Left lobe of liver (tissue), 2 donors: Measurements from ENCODE around the gene HASPIN. TPM values are rescaled to one million over a fixed set of nuclear protein-coding genes. Genes with fewer than 3 reads are reported as not detected.

Experiments
- ATAC-seq: fragments of 200-7000 bp; cut with Tn5 transposase; one replicate; pipeline ENCODE4 v1.9.1; 2020; ENCODE audit warnings: mild to moderate bottlenecking, moderate library complexity
- DNase-seq: peaks from one replicate; pipeline ENCODE4 v3.0.0-alpha.2; 2020; ENCODE audit warnings: low spot score
- total RNA-seq: library from RNA; stranded (reverse); gene quantifications from one replicate; pipeline ENCODE4 v1.2.1, GENCODE V29; 2021
- donor health status: DM: no; HTN: no; CAD: no; lungs with moderate emphysema.
- donor health status: DM: no; HTN: yes; CAD: no.

Gene HASPIN
- total RNA-seq, 1 donor from 2014 or later, result 0.05 TPM

DNA sequence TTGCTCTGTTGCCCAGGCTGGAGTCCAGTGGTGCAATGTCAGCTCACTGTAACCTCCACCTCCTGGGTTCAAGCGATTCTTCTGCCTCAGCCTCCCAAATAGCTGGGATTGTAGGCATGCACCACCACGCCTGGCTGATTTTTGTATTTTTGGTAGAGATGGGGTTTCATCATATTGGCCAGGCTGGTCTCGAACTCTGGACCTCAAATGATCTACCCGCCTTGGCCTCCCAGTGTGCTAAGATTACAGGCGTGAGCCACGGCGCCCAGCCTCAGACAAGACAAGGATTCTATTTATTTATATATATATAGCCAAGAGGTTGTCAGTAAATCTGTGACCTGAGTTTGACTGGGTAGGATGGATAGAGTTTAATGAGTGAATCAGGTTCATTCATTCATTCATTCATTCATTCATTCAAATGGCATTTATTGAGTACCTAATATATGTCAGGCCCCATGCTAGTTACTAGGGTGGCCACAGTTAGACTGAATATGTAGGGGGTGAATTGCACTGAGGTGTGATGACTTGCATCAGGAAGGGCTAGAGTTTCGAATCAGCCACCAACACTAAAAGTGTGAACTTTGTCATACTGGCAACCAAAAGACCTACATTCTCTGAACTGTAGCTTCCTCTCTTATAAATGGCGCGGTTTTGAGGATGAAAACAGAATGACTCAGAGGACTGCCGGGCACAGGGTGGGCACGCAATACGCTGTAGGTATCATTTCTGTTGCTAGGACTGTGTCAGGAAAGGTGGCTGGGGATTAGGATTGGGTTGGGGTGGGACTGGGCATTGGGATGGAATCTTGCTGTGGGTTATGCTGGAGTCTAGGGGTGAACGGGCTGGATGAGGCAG, 39.4 kb downstream of the HASPIN start:
- ATAC-seq (no peak), DNase-seq (no peak)

DNA sequence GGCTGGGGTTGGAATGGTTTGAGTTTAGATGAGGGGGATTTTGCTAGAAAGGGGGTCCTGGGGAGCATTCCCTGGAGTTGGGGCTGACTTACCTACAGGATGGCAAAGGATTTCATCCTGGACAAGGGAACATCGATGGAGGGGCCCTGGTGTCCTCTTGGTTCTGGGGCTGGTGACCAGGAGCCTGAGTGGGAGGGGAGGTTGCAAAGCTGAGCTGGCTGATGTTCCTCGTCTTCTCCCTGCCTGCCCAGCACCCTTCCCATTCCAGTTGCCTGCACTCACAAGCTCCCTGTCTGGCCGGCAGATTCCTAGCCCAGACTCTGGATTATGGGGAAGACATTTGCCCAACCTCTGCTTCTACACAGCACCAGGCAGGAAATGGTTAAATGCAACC, 40.1 kb downstream of the HASPIN start:
- ATAC-seq (no peak), DNase-seq (no peak)

DNA sequence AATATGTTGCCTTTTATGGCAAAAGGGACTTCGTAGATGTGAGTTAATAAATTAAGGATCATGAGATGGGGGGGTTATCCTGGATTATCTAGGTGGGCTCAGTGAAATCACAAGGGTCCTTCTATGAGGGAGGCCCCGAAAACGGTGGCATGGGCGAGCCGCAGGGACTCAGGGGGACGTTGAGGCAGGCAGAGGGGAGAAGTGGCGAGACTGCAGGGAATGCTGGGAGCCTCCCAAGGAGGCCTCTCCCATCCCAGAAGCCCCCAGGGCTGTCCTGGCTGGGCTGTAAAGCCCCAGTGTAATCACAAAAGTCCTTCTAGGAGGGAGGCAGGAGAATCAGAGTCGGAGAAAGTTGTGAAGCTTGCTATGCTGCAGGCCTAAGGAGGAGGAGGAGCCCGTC, 42.3 kb downstream of the HASPIN start:
- DNase-seq, result no peak
- ATAC-seq, result no peak

DNA sequence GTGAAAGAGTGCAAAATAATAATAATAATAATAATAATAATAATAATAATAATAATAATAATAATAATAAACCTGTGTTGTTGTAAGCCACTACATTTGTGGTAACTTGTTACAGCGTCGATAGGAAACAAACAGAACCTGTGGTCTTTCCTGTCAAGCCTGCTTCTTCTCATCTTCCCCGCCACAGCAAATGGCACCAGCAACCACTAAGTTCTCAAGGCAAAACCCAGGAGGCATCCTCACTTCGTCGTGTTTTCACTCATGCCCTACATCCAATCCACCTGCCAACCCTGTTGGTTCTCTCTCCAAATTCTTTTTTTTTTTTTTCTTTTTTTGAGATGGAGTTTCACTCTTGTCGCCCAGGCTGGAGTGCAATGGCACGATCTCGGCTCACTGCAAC, 43.1 kb downstream of the HASPIN start:
- ATAC-seq, result no peak
- DNase-seq, result no peak

GRCh38 chr17:3768341-3768740, 44.6 kb downstream of the HASPIN start:
- ATAC-seq (no peak), DNase-seq (no peak)

GRCh38 chr17:3768769-3769168, 45.1 kb downstream of the HASPIN start:
- ATAC-seq (no peak), DNase-seq (no peak)

- ATAC-seq, result no peak
These were observed 46.8 kb downstream of the HASPIN start for GRCh38 chr17:3770466-3770865.

GRCh38 chr17:3771140-3771539, 47.4 kb downstream of the HASPIN start:
- ATAC-seq (no peak), DNase-seq (no peak)

More at GRCh38 chr17:3770466-3770865, 46.8 kb downstream of the HASPIN start:
- no peak for DNase-seq

GRCh38 chr17:3772764-3773163, 49.1 kb downstream of the HASPIN start:
- no peak for ATAC-seq
- DNase-seq, result no peak

GRCh38 chr17:3773511-3773910, 49.8 kb downstream of the HASPIN start:
- DNase-seq (no peak), ATAC-seq (no peak)

- no peak for ATAC-seq
These were observed 50.3 kb downstream of the HASPIN start for GRCh38 chr17:3773966-3774365.

More at GRCh38 chr17:3773966-3774365, 50.3 kb downstream of the HASPIN start:
- DNase-seq, result no peak

Other genes starting within 250 kb of the HASPIN start
- gene ASPA, start 247.9 kb upstream of the HASPIN start, total RNA-seq, result 5.1 TPM
- 0.28 TPM for gene TRPV3, start 166.1 kb upstream of the HASPIN start, total RNA-seq
- 14.8 TPM for gene TRPV1, start 114.5 kb upstream of the HASPIN start, total RNA-seq
- gene SHPK, start 87.7 kb upstream of the HASPIN start, total RNA-seq, result 26.9 TPM
- 8.7 TPM for gene CTNS, start 87.1 kb upstream of the HASPIN start, total RNA-seq
- gene TAX1BP3, start 55.3 kb upstream of the HASPIN start, total RNA-seq, result 12.4 TPM
- 26.6 TPM for gene EMC6, start 55.1 kb upstream of the HASPIN start, total RNA-seq
- gene P2RX5, start 27.7 kb upstream of the HASPIN start, total RNA-seq, result not detected
- 5.6 TPM for gene ITGAE, start 77.3 kb downstream of the HASPIN start, total RNA-seq
- gene NCBP3, start 122.3 kb downstream of the HASPIN start, total RNA-seq, result 11.5 TPM
- gene CAMKK1, start 169.2 kb downstream of the HASPIN start, total RNA-seq, result 0.35 TPM
- gene P2RX1, start 192.6 kb downstream of the HASPIN start, total RNA-seq, result 0.13 TPM
- 3.9 TPM for gene ATP2A3, start 240.5 kb downstream of the HASPIN start, total RNA-seq